ENCODE results near the gene RUNX1. TPM values are rescaled to one million over a fixed set of nuclear protein-coding genes. Genes with fewer than 3 reads are reported as not detected.

RUNX1 gene
- total and polyA plus RNA-seq, 2 of the 13 experiments (the other 11 are each of a cell fraction or from before 2014, with no cell fraction given) = 5.4 to 6.4 TPM

DNA sequence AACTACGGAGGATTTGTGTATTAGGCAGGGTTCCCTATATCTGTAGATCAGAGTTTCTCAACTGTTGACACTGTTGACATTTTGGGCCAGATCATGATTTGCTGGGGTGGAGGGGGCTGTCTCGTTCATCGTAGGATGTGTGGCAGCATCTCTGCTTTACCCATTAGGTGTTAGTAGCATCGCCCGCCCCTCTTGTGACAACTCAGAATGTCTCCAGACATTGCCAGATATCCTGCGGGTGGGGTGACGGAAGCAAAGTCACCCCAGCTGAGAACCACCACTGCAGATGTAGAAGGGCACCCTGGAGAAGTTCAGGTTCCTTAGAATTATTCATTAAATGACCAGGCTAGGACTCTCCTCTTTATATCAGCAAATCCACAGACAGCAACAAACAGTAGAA is 254.4 kb downstream of the RUNX1 start:
- Histone ChIP-seq H3K4me2 (ENCODE audit: low read depth, low read length) (peak overlapping the region; percentile 27; the same call in 1 of the 2 replicates), H3K27me3 (ENCODE audit: control insufficient read depth in 1 of 2, insufficient read depth in 2 of 2, low read length in 2 of 2) (no peaks in the 10 kb centered on the region), H3K9ac (ENCODE audit: insufficient read depth, low read depth, low read length) (no peak overlapping the region), H3K9me3 (ENCODE audit: low read length) (no peaks in the 10 kb centered on the region), H4K20me1 (ENCODE audit: insufficient read depth, low read length) (no peaks in the 10 kb centered on the region), H3K4me1 (ENCODE audit: insufficient read depth, low read length) (peaks cover 79% of the 10 kb centered on the region), H3K79me2 (ENCODE audit: insufficient read depth, low read length) (no peaks in the 10 kb centered on the region), H3K27ac (ENCODE audit: extremely low read length, insufficient read depth, low read length) (peak overlapping the region; percentile 66), H2AFZ (ENCODE audit: low read length) (no peak overlapping the region), H3K36me3 (replicated peaks in 1 of 2; ENCODE audit: control insufficient read depth in 1 of 2, insufficient read depth in 2 of 2, low read length in 2 of 2) (peaks cover 5 to 21% of the 10 kb centered on the region in 2 experiments; a peak in 3 of 5 replicates), H3K4me3 (replicated peaks in 1 of 3; ENCODE audit: insufficient read depth in 1 of 3, low read depth in 2 of 3, low read length in 3 of 3) (no peak overlapping the region; a peak in 1 of 6 replicates)
- intact Hi-C loops (cut with micrococcal nuclease; ENCODE audit: unreplicated experiment) (loop anchor here (2.0 kb wide), 1 partner anchor 22 kb away; no protein-coding TSS in a partner anchor), in situ Hi-C loops (cut with HindIII; ENCODE audit: extremely low pct_ligation_motif_present, low pct_unique_long_range_greater_than_20kb) (no loop called here)
- BruUV-seq (replicated peaks) = no TSS peak
- 80% methylated on average over 7 of the region's 7 CpGs for WGBS (ENCODE audit: low lambda C conversion rate)
- peak; percentile 8 for FAIRE-seq
- POLR2A ChIA-PET = interaction anchor here (1.1 to 4.2 kb wide), 10 partner anchors 14 to 92 kb away, joined by 4 to 49 read pairs (median 7); no protein-coding TSS in a partner anchor
- CTCF ChIA-PET (ENCODE audit: low intra/inter-chr PET ratio, low total read pairs) = no interaction called here
- 0 out of 2 replicates have a peak, but pooled peaks have one; percentile 7 for TF ChIP-seq POLR2G (IDR thresholded peaks at IDR 0.05; ENCODE audit: low read depth, low read length)
- no peak for TF ChIP-seq U2AF1 (optimal IDR thresholded peaks at IDR 0.05; ENCODE audit: low read depth, low read length)
- no peak for TF ChIP-seq BORCS8-MEF2B (CRISPR knock-in tag; IDR thresholded peaks at IDR 0.05)
- no peak for TF ChIP-seq REPIN1 (CRISPR knock-in tag; IDR thresholded peaks at IDR 0.05; ENCODE audit: borderline replicate concordance, low read depth)
- TF ChIP-seq PITX1 (CRISPR knock-in tag; IDR thresholded peaks at IDR 0.05) = 0 out of 2 replicates have a peak, but pooled peaks have one; percentile 12
- no peak for DNase-seq (ENCODE audit: low spot score)
- ATAC-seq = no peak

DNA sequence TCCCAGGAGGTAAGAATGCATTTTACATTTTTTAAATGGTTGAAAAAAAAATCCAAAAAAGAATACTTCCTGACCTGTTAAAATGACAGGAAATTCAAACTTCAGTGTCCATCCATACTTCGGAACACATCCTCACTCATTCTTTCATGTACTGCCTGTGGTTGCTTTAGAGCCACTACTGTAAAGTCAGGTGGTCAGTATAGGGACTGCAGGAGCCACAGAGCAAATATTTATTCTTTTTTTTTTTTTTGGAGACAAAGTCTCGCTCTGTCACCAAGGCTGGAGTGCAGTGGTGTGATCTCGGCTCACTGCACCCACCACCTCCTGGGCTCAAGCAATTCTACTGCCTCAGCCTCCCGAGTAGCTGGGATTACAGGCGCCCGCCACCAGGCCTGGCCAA is 255.6 kb downstream of the RUNX1 start:
- H3K36me3 ChIP-seq (replicated peaks in 1 of 2; ENCODE audit: control insufficient read depth in 1 of 2, insufficient read depth in 2 of 2, low read length in 2 of 2) = peaks cover 5 to 14% of the 10 kb centered on the region in 2 experiments; a peak in 3 of 5 replicates
- H3K4me2 ChIP-seq (ENCODE audit: low read depth, low read length) = no peak overlapping the region
- no peaks in the 10 kb centered on the region for H3K79me2 ChIP-seq (ENCODE audit: insufficient read depth, low read length)
- H2AFZ ChIP-seq (ENCODE audit: low read length) = no peak overlapping the region
- H3K9ac ChIP-seq (ENCODE audit: insufficient read depth, low read depth, low read length) = no peak overlapping the region
- ChIA-PET CTCF (ENCODE audit: low intra/inter-chr PET ratio, low total read pairs) (interaction anchor here (0.9 kb wide), 1 partner anchor 48 kb away, joined by 4 read pairs; no protein-coding TSS in a partner anchor), POLR2A (interaction anchor here (1.0 kb wide), 1 partner anchor 95 kb away, joined by 4 read pairs; no protein-coding TSS in a partner anchor)
- H3K27ac ChIP-seq (ENCODE audit: extremely low read length, insufficient read depth, low read length) = peak overlapping the region; percentile 55
- ATAC-seq = peak; percentile 86
- 25% methylated on average over 6 of the region's 6 CpGs for WGBS (ENCODE audit: low lambda C conversion rate)
- no peaks in the 10 kb centered on the region for H3K9me3 ChIP-seq (ENCODE audit: low read length)
- BruUV-seq (replicated peaks) = no TSS peak
- peaks cover 82% of the 10 kb centered on the region for H3K4me1 ChIP-seq (ENCODE audit: insufficient read depth, low read length)
- intact Hi-C loops (cut with micrococcal nuclease; ENCODE audit: unreplicated experiment) = no loop called here
- in situ Hi-C loops (cut with HindIII; ENCODE audit: extremely low pct_ligation_motif_present, low pct_unique_long_range_greater_than_20kb) = no loop called here
- peak; percentile 51 for FAIRE-seq
- peak; percentile 83 for DNase-seq (ENCODE audit: low spot score)
- no peaks in the 10 kb centered on the region for H3K27me3 ChIP-seq (ENCODE audit: control insufficient read depth in 1 of 2, insufficient read depth in 2 of 2, low read length in 2 of 2)
- H3K4me3 ChIP-seq (replicated peaks in 1 of 3; ENCODE audit: insufficient read depth in 1 of 3, low read depth in 2 of 3, low read length in 3 of 3) = no peak overlapping the region
- H4K20me1 ChIP-seq (ENCODE audit: insufficient read depth, low read length) = no peaks in the 10 kb centered on the region
- TF ChIP-seq, protein P1, sequence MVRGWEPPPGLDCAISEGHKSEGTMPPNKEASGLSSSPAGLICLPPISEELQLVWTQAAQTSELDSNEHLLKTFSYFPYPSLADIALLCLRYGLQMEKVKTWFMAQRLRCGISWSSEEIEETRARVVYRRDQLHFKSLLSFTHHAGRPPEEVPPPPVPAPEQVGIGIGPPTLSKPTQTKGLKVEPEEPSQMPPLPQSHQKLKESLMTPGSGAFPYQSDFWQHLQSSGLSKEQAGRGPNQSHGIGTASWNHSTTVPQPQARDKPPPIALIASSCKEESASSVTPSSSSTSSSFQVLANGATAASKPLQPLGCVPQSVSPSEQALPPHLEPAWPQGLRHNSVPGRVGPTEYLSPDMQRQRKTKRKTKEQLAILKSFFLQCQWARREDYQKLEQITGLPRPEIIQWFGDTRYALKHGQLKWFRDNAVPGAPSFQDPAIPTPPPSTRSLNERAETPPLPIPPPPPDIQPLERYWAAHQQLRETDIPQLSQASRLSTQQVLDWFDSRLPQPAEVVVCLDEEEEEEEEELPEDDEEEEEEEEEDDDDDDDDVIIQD (CRISPR knock-in tag; IDR thresholded peaks at IDR 0.05; ENCODE audit: low read depth) = peak; percentile 72; the same call in 1 of the 2 replicates
- TF ChIP-seq ZNF788 (CRISPR knock-in tag; IDR thresholded peaks at IDR 0.05; ENCODE audit: borderline replicate concordance) = no peak
- TF ChIP-seq, protein P2, sequence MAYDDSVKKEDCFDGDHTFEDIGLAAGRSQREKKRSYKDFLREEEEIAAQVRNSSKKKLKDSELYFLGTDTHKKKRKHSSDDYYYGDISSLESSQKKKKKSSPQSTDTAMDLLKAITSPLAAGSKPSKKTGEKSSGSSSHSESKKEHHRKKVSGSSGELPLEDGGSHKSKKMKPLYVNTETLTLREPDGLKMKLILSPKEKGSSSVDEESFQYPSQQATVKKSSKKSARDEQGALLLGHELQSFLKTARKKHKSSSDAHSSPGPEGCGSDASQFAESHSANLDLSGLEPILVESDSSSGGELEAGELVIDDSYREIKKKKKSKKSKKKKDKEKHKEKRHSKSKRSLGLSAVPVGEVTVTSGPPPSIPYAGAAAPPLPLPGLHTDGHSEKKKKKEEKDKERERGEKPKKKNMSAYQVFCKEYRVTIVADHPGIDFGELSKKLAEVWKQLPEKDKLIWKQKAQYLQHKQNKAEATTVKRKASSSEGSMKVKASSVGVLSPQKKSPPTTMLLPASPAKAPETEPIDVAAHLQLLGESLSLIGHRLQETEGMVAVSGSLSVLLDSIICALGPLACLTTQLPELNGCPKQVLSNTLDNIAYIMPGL (CRISPR knock-in tag; IDR thresholded peaks at IDR 0.05; ENCODE audit: borderline replicate concordance in 1 of 2, low read depth in 1 of 2) = 0 out of 4 replicates have a peak, but pooled peaks of 1 of the 2 experiments have one; percentile 37
- peak; percentile 83; the same call in 1 of the 2 replicates for TF ChIP-seq ZNF460 (CRISPR knock-in tag; IDR thresholded peaks at IDR 0.05; ENCODE audit: borderline replicate concordance)
- no peak for TF ChIP-seq ZNF512B (CRISPR knock-in tag; IDR thresholded peaks at IDR 0.05; ENCODE audit: borderline replicate concordance)
- TF ChIP-seq SAP130 (CRISPR knock-in tag; IDR thresholded peaks at IDR 0.05; ENCODE audit: low read depth) = peak; percentile 64; the same call in 1 of the 2 replicates

All from HepG2 (cell line).